Adrenal gland (tissue), 5 donors: ENCODE results near the gene ITGB1BP1.

Experiments
- POLR2A ChIP-seq, 2 donors: fragments of 450-650 bp; IDR thresholded peaks; one replicate each; pipeline ENCODE4 v1.6.1; 2017; ENCODE audit warnings: antibody characterized with exemption in 2 of 2, mild to moderate bottlenecking in 2 of 2, moderate library complexity in 1 of 2
- TF ChIP-seq, protein P1 (sequence below), 6 experiments: fragments of 450-650 bp in 4 of 6; fragments of 200-600 bp in 2 of 6; sonication (generic) in 1 of 6; IDR thresholded peaks; 1 replicate in 5 of 6; 2 replicates in 1 of 6; pipeline versions ENCODE4 v1.5.1 to v1.8.0; 2016 to 2021; ENCODE audit warnings: antibody characterized with exemption in 6 of 6, mild to moderate bottlenecking in 2 of 6, moderate library complexity in 1 of 6
- donor health status: DM: no; HTN: no; CAD: no.

DNA sequence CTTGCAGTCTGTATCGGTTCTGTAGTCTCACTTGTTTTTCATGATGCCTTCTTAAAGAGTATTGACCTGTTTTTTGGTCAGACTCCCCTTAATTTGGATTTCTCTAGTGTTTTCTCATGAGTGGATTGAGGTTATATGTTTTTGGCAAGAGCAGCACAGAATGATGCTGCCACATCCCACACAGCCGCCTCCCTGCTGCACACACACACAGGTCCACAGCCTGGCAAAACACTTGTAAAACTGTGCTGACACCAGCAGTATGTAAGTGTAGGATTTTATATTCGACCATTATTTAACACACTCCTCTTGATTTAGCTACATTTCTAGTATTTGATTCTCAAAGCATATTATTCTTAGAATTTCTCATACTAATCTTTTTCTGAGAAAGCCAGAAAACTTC, 68.1 kb downstream of the ITGB1BP1 start:
- TF ChIP-seq, protein P1, sequence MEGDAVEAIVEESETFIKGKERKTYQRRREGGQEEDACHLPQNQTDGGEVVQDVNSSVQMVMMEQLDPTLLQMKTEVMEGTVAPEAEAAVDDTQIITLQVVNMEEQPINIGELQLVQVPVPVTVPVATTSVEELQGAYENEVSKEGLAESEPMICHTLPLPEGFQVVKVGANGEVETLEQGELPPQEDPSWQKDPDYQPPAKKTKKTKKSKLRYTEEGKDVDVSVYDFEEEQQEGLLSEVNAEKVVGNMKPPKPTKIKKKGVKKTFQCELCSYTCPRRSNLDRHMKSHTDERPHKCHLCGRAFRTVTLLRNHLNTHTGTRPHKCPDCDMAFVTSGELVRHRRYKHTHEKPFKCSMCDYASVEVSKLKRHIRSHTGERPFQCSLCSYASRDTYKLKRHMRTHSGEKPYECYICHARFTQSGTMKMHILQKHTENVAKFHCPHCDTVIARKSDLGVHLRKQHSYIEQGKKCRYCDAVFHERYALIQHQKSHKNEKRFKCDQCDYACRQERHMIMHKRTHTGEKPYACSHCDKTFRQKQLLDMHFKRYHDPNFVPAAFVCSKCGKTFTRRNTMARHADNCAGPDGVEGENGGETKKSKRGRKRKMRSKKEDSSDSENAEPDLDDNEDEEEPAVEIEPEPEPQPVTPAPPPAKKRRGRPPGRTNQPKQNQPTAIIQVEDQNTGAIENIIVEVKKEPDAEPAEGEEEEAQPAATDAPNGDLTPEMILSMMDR (IDR thresholded peaks at IDR 0.05), result no peak
- no peak for TF ChIP-seq POLR2A (IDR thresholded peaks at IDR 0.05)
